GM12878 (cell line): ENCODE data around the gene COA1. TPM values are rescaled to one million over a fixed set of nuclear protein-coding genes. Genes with fewer than 3 reads are reported as not detected.

Source experiments
- ATAC-seq: fragments of 200-7000 bp; cut with Tn5 transposase; 3 replicates; pipeline ENCODE4 v1.9.1; 2020; ENCODE audit warnings: mild to moderate bottlenecking, moderate library complexity
- BruUV-seq: library from RNA; stranded (reverse); fragments of 400-500 nt; replicated peaks from 2 replicates; lab custom pipeline; 2021; lab: Mats Ljungman, UMichigan
- CTCF ChIA-PET: fragments of 300-600 bp; sonication (Branson Sonifier 250); formaldehyde crosslinking; extraction: SDS; loops from one replicate; lab custom pipeline; 2021; ENCODE audit warnings: inconsistent platforms; lab: Yijun Ruan, JAX
- POLR2A ChIA-PET: fragments of 350-600 bp; formaldehyde crosslinking; extraction: SDS; loops from one replicate; lab custom pipeline; 2021; ENCODE audit warnings: inconsistent platforms; lab: Charles Lee
- RAD21 ChIA-PET: fragments of 300-600 bp; sonication (Branson Sonifier 250); formaldehyde crosslinking; loops from one replicate; lab custom pipeline; 2023; ENCODE audit warnings: antibody characterized with exemption; ENCODE audit not compliant: unreplicated experiment; lab: Charles Lee
- SMC1A ChIA-PET: fragments of 300-600 bp; sonication (Branson Sonifier 250); formaldehyde crosslinking; loops from one replicate; lab custom pipeline; 2023; ENCODE audit not compliant: unreplicated experiment, uncharacterized antibody; lab: Charles Lee
- DNase-seq: peaks from one replicate; pipeline ENCODE4 v3.0.0-alpha.2; 2011; ENCODE audit warnings: low read depth, low spot score
- FAIRE-seq: peaks from 3 replicates; lab custom pipeline; 2011; peaks lifted over from hg19 to GRCh38; lab: Jason Lieb, UNC
- H2AFZ ChIP-seq: 2 replicates; pipeline ENCODE4 v1.6.0; 2011; ENCODE audit warnings: low read depth, low read length, control low read depth; ENCODE audit not compliant: control insufficient read depth
- H3K27ac ChIP-seq: 2 replicates; pipeline ENCODE4 v1.5.1; 2011; ENCODE audit warnings: control low read depth; ENCODE audit not compliant: control insufficient read depth, insufficient read depth
- H3K27me3 ChIP-seq, 2 experiments: replicated peaks in 1 of 2; 2 replicates each; pipeline versions ENCODE4 v1.6.0 to v1.6.1; 2011; ENCODE audit warnings: low read length in 1 of 2; ENCODE audit not compliant: control insufficient read depth in 2 of 2, insufficient read depth in 2 of 2
- H3K36me3 ChIP-seq, 2 experiments: 2 replicates each; pipeline ENCODE4 v1.5.1; 2011; ENCODE audit warnings: low read length in 1 of 2; ENCODE audit not compliant: control insufficient read depth in 2 of 2, insufficient read depth in 2 of 2
- H3K4me1 ChIP-seq: 2 replicates; pipeline ENCODE4 v1.6.1; 2011; ENCODE audit warnings: mild to moderate bottlenecking, low read length, moderate library complexity, mixed read lengths; ENCODE audit not compliant: control insufficient read depth, insufficient read depth
- H3K4me2 ChIP-seq: 2 replicates; pipeline ENCODE4 v1.6.0; 2011; ENCODE audit warnings: control low read depth; ENCODE audit not compliant: control insufficient read depth, insufficient read depth
- H3K4me3 ChIP-seq: fragments of 200-600 bp; sonication (generic); 2 replicates; pipeline ENCODE4 v1.5.1; 2016
- H3K79me2 ChIP-seq: 2 replicates; pipeline ENCODE4 v1.6.0; 2011; ENCODE audit warnings: low read length; ENCODE audit not compliant: control insufficient read depth, insufficient read depth
- H3K9ac ChIP-seq: 2 replicates; pipeline ENCODE4 v1.8.0; 2011; ENCODE audit warnings: low read length, control low read depth, mixed read lengths; ENCODE audit not compliant: control insufficient read depth, insufficient read depth
- H3K9me3 ChIP-seq: replicated peaks from 3 replicates; pipeline ENCODE4 v1.5.1; 2011; ENCODE audit warnings: mild to moderate bottlenecking, low read length; ENCODE audit not compliant: control insufficient read depth, insufficient read depth
- H4K20me1 ChIP-seq: 2 replicates; pipeline ENCODE4 v1.6.0; 2011; ENCODE audit not compliant: control insufficient read depth, insufficient read depth
- BHLHE40 ChIP-seq, 2 experiments: fragments of 450-650 bp in 1 of 2; IDR thresholded peaks; 2 replicates each; pipeline ENCODE4 v1.6.1; 2011 to 2017; ENCODE audit warnings: low read depth in 2 of 2, borderline replicate concordance in 1 of 2, improper control_type of control experiment in 1 of 2, low read length in 1 of 2, mild to moderate bottlenecking in 1 of 2
- JUNB ChIP-seq: IDR thresholded peaks from 2 replicates; pipeline ENCODE4 v1.6.1; 2016; ENCODE audit warnings: antibody characterized with exemption, mild to moderate bottlenecking
- JUND ChIP-seq: IDR thresholded peaks from 2 replicates; pipeline ENCODE4 v1.6.1; 2012; ENCODE audit warnings: low read depth, mild to moderate bottlenecking, low read length, improper control_type of control experiment, moderate library complexity
- KLF5 ChIP-seq: fragments of 450-650 bp; IDR thresholded peaks from 2 replicates; pipeline ENCODE4 v1.6.1; 2014; ENCODE audit warnings: mild to moderate bottlenecking; ENCODE audit not compliant: partially characterized antibody
- MEF2B ChIP-seq: fragments of 450-650 bp; IDR thresholded peaks from 2 replicates; pipeline ENCODE4 v1.6.1; 2018; ENCODE audit warnings: mild to moderate bottlenecking, moderate library complexity; ENCODE audit not compliant: partially characterized antibody, poor library complexity, severe bottlenecking
- NFXL1 ChIP-seq: fragments of 450-650 bp; IDR thresholded peaks from 2 replicates; pipeline ENCODE4 v1.6.1; 2017; ENCODE audit warnings: antibody characterized with exemption, mild to moderate bottlenecking, borderline replicate concordance
- PAX5 ChIP-seq: IDR thresholded peaks from 2 replicates; pipeline ENCODE4 v1.6.1; 2011; ENCODE audit warnings: low read depth, low read length, borderline replicate concordance
- WRNIP1 ChIP-seq: IDR thresholded peaks from 2 replicates; pipeline ENCODE4 v1.6.1; 2011; ENCODE audit warnings: low read depth, low read length, improper control_type of control experiment, borderline replicate concordance
- WGBS: methylation state at CpG from one replicate; pipeline ENCODE4 v1.1.6; 2016; ENCODE audit warnings: low lambda C conversion rate; ENCODE audit not compliant: insufficient replicate concordance, insufficient coverage; ENCODE audit errors: missing lambda C conversion rate; 5-methylcytosine and 5-hydroxymethylcytosine counted together
- in situ Hi-C: fragments of 300-500 bp; cut with MboI; formaldehyde crosslinking; loops from 9 replicates; pipeline ENCODE4 v1.14.3; 2018; ENCODE audit warnings: mixed read lengths
- intact Hi-C: fragments of 100-400 bp; cut with micrococcal nuclease; formaldehyde crosslinking; loops from one replicate; pipeline ENCODE4 v1.14.2; 2022; ENCODE audit not compliant: unreplicated experiment
- polyA plus RNA-seq, 11 experiments: library from polyadenylated mRNA; depleted of rRNA in 4 of 11; unstranded in 6 of 11; stranded (reverse) in 5 of 11; fragments of >200 nt; fragmentation: Nextera tagmentation in 4 of 11; fragmentation: Illumina TruSeq in 1 of 11; extraction: Ambion mirVana in 4 of 11; extraction: Trizol in 1 of 11; gene quantifications; 1 replicate in 1 of 11; 2 replicates in 10 of 11; pipeline versions ENCODE4 v1.2.1 to v1.2.3, GENCODE V29; 2011 to 2016; ENCODE audit warnings: inconsistent platforms in 2 of 11, missing spikeins in 2 of 11, low read depth in 1 of 11
- total RNA-seq, 4 experiments: library from RNA; depleted of rRNA in 3 of 4; stranded (reverse); fragments of >200 nt in 3 of 4; fragmentation: Illumina TruSeq in 1 of 4; extraction: Trizol in 1 of 4; gene quantifications; 2 replicates each; pipeline versions ENCODE4 v1.2.1 to v1.2.3, GENCODE V29; 2013 to 2021
- TF ChIP-seq, protein P1 (sequence below): IDR thresholded peaks from 2 replicates; pipeline ENCODE4 v1.6.1; 2012; ENCODE audit warnings: low read depth, low read length, improper control_type of control experiment
- TF ChIP-seq, protein P2 (sequence below): fragments of 450-650 bp; IDR thresholded peaks from 2 replicates; pipeline ENCODE4 v1.6.1; 2017; ENCODE audit warnings: low read depth, mild to moderate bottlenecking, moderate library complexity
- TF ChIP-seq, protein P3 (sequence below): fragments of 150-350 bp; IDR thresholded peaks from 2 replicates; pipeline ENCODE4 v1.6.1; 2016; ENCODE audit warnings: low read depth, low read length
- TF ChIP-seq, protein P4 (sequence below): IDR thresholded peaks from 2 replicates; pipeline ENCODE4 v1.6.1; 2012; ENCODE audit warnings: low read depth, low read length, improper control_type of control experiment
- TF ChIP-seq, protein P5 (sequence below): IDR thresholded peaks from 2 replicates; pipeline ENCODE4 v1.6.1; 2011; ENCODE audit warnings: low read depth, low read length, improper control_type of control experiment, borderline replicate concordance

Gene COA1
- total and polyA plus RNA-seq, 10 of the 15 experiments (the other 5 are each of a cell fraction or from before 2014, with no cell fraction given), result 83.1 to 258 (median 111) TPM

DNA sequence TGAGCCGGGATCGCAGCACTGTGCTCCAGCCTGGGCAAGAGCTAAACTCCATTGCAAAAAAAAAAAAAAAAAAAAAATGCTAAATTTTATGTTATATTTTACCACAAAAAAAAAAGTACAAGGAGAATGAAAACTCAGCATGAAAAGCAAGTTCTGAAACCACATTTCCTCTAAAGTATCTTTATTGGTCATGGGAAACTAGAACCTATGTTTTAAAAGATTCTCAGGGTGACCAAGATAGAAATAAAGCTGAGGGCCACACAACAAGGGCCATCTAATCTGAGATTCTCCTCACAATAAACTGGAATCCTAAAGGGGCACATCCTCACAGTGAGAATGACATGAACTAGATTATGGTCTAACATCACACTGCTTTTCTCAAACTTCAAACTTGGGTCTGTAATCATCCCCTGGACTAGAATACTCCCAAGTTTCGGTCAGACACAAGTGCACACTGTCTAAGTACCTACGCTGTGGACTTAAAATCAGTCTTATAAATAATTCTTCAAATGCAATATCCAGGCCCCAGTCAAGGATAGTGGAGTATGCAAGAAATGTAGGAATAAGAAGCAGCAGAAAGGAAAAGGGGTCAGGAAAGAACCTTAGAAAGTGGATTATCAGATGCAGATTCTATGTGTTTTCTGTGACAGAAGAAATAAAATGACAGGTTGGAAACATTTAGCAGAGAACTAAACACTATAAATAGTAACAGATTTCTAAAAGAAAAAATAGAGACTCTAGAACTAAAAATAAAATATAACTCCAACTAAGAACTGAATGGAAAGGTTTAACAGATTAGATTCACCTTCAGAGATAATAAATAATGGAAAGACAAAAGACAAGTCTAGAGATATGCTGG, 49.9 kb downstream of the COA1 start (continued):
- TF ChIP-seq, protein P1, sequence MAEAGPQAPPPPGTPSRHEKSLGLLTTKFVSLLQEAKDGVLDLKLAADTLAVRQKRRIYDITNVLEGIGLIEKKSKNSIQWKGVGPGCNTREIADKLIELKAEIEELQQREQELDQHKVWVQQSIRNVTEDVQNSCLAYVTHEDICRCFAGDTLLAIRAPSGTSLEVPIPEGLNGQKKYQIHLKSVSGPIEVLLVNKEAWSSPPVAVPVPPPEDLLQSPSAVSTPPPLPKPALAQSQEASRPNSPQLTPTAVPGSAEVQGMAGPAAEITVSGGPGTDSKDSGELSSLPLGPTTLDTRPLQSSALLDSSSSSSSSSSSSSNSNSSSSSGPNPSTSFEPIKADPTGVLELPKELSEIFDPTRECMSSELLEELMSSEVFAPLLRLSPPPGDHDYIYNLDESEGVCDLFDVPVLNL, result no peak
- no peak for TF ChIP-seq BHLHE40 (IDR thresholded peaks at IDR 0.05; ENCODE audit: borderline replicate concordance in 1 of 2, low read depth in 2 of 2, low read length in 1 of 2)

DNA sequence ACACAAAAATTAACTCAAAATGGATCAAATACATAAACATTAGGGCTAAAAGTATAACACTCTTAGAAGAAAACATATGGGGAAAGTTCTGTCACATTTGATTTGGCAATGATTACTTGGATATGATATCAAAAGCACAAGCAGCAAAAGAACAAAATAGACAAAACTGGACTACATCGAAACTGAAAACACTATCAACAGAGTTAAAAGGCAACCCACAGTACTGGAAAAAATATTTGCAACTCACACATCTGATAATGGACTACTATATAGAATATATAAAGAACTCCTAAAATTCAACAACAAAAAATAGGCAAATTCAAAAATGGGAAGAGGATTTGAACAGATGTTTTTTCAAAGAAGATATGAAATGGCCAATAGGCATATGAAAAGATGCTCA, 51.0 kb downstream of the COA1 start:
- ChIA-PET CTCF (interaction anchor here (0.7 to 2.7 kb wide), 5 partner anchors 16 to 96 kb away, joined by 3 to 12 read pairs (median 4); partner anchors contain the start of gene STK17A), SMC1A (interaction anchor here (0.9 to 1.8 kb wide), 9 partner anchors 8 to 39 kb away, joined by 3 to 7 read pairs (median 4); no protein-coding TSS in a partner anchor), RAD21 (no interaction called here), POLR2A (no interaction called here)
- Histone ChIP-seq H3K9me3 (peaks cover 17% of the 10 kb centered on the region), H4K20me1 (no peaks in the 10 kb centered on the region), H3K4me1 (peaks cover 16% of the 10 kb centered on the region), H3K4me2 (no peak overlapping the region), H3K4me3 (no peak overlapping the region), H3K9ac (no peak overlapping the region), H3K36me3 (no peaks in the 10 kb centered on the region; a peak in 1 of 4 replicates), H3K27me3 (no peaks in the 10 kb centered on the region), H2AFZ (no peak overlapping the region), H3K79me2 (peaks cover 77% of the 10 kb centered on the region), H3K27ac (no peak overlapping the region)
- intact Hi-C loops, result loop anchor here (2.0 kb wide), 1 partner anchor 30 kb away; no protein-coding TSS in a partner anchor
- BruUV-seq, result no TSS peak
- FAIRE-seq (peak; percentile 70), DNase-seq (no peak), ATAC-seq (no peak)
- in situ Hi-C loops, result no loop called here
- 0% methylated on average over 1 of the region's 1 CpG for WGBS
- TF ChIP-seq, protein P2, sequence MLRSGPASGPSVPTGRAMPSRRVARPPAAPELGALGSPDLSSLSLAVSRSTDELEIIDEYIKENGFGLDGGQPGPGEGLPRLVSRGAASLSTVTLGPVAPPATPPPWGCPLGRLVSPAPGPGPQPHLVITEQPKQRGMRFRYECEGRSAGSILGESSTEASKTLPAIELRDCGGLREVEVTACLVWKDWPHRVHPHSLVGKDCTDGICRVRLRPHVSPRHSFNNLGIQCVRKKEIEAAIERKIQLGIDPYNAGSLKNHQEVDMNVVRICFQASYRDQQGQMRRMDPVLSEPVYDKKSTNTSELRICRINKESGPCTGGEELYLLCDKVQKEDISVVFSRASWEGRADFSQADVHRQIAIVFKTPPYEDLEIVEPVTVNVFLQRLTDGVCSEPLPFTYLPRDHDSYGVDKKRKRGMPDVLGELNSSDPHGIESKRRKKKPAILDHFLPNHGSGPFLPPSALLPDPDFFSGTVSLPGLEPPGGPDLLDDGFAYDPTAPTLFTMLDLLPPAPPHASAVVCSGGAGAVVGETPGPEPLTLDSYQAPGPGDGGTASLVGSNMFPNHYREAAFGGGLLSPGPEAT, result no peak
- TF ChIP-seq PAX5 (no peak), JUNB (no peak), NFXL1 (no peak), MEF2B (no peak), WRNIP1 (no peak), JUND (no peak), KLF5 (no peak)
- TF ChIP-seq, protein P3, sequence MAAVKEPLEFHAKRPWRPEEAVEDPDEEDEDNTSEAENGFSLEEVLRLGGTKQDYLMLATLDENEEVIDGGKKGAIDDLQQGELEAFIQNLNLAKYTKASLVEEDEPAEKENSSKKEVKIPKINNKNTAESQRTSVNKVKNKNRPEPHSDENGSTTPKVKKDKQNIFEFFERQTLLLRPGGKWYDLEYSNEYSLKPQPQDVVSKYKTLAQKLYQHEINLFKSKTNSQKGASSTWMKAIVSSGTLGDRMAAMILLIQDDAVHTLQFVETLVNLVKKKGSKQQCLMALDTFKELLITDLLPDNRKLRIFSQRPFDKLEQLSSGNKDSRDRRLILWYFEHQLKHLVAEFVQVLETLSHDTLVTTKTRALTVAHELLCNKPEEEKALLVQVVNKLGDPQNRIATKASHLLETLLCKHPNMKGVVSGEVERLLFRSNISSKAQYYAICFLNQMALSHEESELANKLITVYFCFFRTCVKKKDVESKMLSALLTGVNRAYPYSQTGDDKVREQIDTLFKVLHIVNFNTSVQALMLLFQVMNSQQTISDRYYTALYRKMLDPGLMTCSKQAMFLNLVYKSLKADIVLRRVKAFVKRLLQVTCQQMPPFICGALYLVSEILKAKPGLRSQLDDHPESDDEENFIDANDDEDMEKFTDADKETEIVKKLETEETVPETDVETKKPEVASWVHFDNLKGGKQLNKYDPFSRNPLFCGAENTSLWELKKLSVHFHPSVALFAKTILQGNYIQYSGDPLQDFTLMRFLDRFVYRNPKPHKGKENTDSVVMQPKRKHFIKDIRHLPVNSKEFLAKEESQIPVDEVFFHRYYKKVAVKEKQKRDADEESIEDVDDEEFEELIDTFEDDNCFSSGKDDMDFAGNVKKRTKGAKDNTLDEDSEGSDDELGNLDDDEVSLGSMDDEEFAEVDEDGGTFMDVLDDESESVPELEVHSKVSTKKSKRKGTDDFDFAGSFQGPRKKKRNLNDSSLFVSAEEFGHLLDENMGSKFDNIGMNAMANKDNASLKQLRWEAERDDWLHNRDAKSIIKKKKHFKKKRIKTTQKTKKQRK, result no peak
- TF ChIP-seq, protein P4, sequence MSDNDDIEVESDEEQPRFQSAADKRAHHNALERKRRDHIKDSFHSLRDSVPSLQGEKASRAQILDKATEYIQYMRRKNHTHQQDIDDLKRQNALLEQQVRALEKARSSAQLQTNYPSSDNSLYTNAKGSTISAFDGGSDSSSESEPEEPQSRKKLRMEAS, result no peak
- TF ChIP-seq, protein P5, sequence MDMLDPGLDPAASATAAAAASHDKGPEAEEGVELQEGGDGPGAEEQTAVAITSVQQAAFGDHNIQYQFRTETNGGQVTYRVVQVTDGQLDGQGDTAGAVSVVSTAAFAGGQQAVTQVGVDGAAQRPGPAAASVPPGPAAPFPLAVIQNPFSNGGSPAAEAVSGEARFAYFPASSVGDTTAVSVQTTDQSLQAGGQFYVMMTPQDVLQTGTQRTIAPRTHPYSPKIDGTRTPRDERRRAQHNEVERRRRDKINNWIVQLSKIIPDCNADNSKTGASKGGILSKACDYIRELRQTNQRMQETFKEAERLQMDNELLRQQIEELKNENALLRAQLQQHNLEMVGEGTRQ, result no peak
